Fibroblast of villous mesenchyme (primary cell): ENCODE data around the gene KYNU. TPM values are rescaled to one million over a fixed set of nuclear protein-coding genes. Genes with fewer than 3 reads are reported as not detected.

ENCODE experiments used
- DNase-seq: peaks from one replicate; pipeline ENCODE4 v3.0.0-alpha.2; 2010; ENCODE audit warnings: low read depth
- H3K4me3 ChIP-seq: 2 replicates; pipeline ENCODE4 v1.5.1; 2011; ENCODE audit warnings: low read depth, mild to moderate bottlenecking, low read length
- total RNA-seq: library from RNA; depleted of rRNA; stranded (reverse); fragments of >200 nt; gene quantifications from 2 replicates; pipeline ENCODE4 v1.2.3, GENCODE V29; 2012
- TF ChIP-seq, protein P1 (sequence below): IDR thresholded peaks from 2 replicates; pipeline ENCODE4 v1.5.1; 2012; ENCODE audit warnings: low read depth, mild to moderate bottlenecking, low read length; ENCODE audit not compliant: insufficient read depth

KYNU gene
- total RNA-seq, 1 donor: 0.43 TPM

DNA sequence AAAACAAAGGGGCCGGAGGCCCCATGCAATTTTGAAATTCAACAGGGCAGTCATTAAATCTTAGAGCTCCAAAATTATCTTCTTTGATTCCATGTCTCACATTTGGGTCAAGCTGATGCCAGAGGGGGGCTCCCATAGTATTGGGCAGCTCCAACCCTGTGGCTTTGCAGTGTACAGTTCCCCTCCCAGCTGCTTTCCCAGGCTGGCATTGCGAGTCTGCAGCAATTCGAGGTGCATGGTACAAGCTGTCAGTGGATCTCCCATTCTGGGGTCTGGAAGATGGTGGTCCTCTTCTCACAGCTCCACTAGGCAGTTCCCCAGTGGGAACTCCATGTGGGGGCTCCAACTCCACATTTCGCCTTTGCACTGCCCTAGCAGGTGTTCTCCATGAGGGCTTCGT is 179.1 kb downstream of the KYNU start:
- DNase-seq: no peak
- TF ChIP-seq, protein P1, sequence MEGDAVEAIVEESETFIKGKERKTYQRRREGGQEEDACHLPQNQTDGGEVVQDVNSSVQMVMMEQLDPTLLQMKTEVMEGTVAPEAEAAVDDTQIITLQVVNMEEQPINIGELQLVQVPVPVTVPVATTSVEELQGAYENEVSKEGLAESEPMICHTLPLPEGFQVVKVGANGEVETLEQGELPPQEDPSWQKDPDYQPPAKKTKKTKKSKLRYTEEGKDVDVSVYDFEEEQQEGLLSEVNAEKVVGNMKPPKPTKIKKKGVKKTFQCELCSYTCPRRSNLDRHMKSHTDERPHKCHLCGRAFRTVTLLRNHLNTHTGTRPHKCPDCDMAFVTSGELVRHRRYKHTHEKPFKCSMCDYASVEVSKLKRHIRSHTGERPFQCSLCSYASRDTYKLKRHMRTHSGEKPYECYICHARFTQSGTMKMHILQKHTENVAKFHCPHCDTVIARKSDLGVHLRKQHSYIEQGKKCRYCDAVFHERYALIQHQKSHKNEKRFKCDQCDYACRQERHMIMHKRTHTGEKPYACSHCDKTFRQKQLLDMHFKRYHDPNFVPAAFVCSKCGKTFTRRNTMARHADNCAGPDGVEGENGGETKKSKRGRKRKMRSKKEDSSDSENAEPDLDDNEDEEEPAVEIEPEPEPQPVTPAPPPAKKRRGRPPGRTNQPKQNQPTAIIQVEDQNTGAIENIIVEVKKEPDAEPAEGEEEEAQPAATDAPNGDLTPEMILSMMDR: no peak
- H3K4me3 ChIP-seq: no peak overlapping the region

- no peak overlapping the region for H3K4me3 ChIP-seq
- TF ChIP-seq, protein P1: no peak
- peak; percentile 3 for DNase-seq
These were observed 181.4 kb downstream of the KYNU start for GRCh38 chr2:143058851-143059250.

DNA sequence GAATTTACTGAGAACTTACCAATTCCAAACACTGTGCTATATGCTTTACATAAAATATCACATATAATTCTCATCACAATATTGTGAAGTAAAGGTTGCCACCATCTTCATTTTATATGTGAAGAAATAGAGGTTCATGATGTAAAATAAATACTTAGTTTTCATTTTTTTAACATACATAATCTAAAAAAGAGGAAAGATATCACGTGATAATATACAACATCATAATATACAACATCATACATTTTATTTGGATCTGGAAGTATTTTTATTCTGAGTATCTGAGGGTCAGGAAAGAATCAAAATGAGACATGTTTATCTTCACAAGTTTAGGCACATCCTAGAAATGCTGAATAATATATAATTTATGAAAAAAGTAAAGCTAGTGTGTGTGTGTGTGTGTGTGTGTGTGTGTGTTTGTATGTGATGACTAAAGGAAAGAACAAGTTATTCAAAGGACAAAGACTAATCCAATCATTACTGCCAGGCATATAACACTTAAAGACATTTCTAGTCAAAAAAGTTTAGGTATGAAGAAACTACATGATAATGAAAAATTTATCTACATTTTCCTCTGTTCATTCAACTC is 186.2 kb downstream of the KYNU start:
- DNase-seq: no peak
- TF ChIP-seq, protein P1: no peak
- no peak overlapping the region for H3K4me3 ChIP-seq

- no peak for DNase-seq
- no peak overlapping the region for H3K4me3 ChIP-seq
- TF ChIP-seq, protein P1: no peak
These were observed 190.6 kb downstream of the KYNU start for GRCh38 chr2:143068094-143068493.

DNA sequence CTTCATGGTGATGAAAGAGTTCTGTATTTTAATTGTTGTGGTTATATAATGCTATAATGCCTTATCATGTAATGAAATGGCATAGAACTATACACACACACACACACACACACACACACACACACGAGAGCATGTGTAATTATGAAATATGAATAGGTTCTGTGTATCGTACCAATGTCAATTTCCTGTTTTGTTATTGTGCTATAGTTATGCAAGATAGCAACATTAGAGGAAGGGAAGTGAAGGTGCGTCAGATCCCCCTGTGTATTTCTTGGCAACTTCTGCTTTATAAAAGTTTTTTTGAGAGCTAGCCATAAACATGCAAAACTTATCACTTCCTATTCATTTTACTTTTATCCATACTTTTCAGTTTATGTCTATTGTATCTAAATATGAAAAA is 191.0 kb downstream of the KYNU start:
- no peak overlapping the region for H3K4me3 ChIP-seq
- no peak for DNase-seq
- TF ChIP-seq, protein P1: no peak

- TF ChIP-seq, protein P1: no peak
- no peak overlapping the region for H3K4me3 ChIP-seq
- no peak for DNase-seq
These were observed 193.2 kb downstream of the KYNU start for GRCh38 chr2:143070704-143071103.
